Small intestine (tissue), 7 donors: ENCODE measurements around the gene CIB4. TPM values are rescaled to one million over a fixed set of nuclear protein-coding genes. Genes with fewer than 3 reads are reported as not detected.

Experiments
- DNase-seq, 2 donors: peaks; one replicate each; pipeline versions ENCODE4 v3.0.0 to v3.0.0-alpha.2; 2013
- FAIRE-seq: peaks from 2 replicates; lab custom pipeline; 2012; peaks lifted over from hg19 to GRCh38; lab: Jason Lieb, UNC
- H3K27ac ChIP-seq, 3 donors: one replicate each; pipeline ENCODE4 v1.5.1; 2013; ENCODE audit warnings: low read length in 2 of 3, mild to moderate bottlenecking in 2 of 3, control low read depth in 1 of 3, inconsistent platforms in 1 of 3, low read depth in 1 of 3, moderate library complexity in 1 of 3
- H3K27me3 ChIP-seq, 3 donors: one replicate each; pipeline ENCODE4 v1.6.1; 2013; ENCODE audit warnings: low read length in 3 of 3, inconsistent platforms in 1 of 3; ENCODE audit not compliant: control insufficient read depth in 3 of 3, insufficient read depth in 3 of 3
- H3K36me3 ChIP-seq, 3 donors: one replicate each; pipeline ENCODE4 v1.6.1; 2013; ENCODE audit warnings: low read length in 3 of 3, inconsistent platforms in 1 of 3, low read depth in 1 of 3, mild to moderate bottlenecking in 1 of 3, moderate library complexity in 1 of 3; ENCODE audit not compliant: control insufficient read depth in 3 of 3, insufficient read depth in 2 of 3
- H3K4me1 ChIP-seq, 3 donors: one replicate each; pipeline ENCODE4 v1.6.1; 2013; ENCODE audit warnings: low read length in 2 of 3, inconsistent platforms in 1 of 3, low read depth in 1 of 3, mild to moderate bottlenecking in 1 of 3, moderate library complexity in 1 of 3; ENCODE audit not compliant: control insufficient read depth in 3 of 3, insufficient read depth in 2 of 3
- H3K4me3 ChIP-seq, 3 donors: one replicate each; pipeline ENCODE4 v1.5.1; 2013; ENCODE audit warnings: low read length in 3 of 3, control low read depth in 1 of 3, inconsistent platforms in 1 of 3, low read depth in 1 of 3, mild to moderate bottlenecking in 1 of 3, moderate library complexity in 1 of 3
- H3K9me3 ChIP-seq, 2 donors: one replicate each; pipeline ENCODE4 v1.6.1; 2013; ENCODE audit warnings: low read depth in 1 of 2, low read length in 1 of 2; ENCODE audit not compliant: control insufficient read depth in 2 of 2, insufficient read depth in 1 of 2
- WGBS, 3 donors: extraction: QIAGEN DNeasy Blood & Tissue Kit; methylation state at CpG; one replicate each; pipeline ENCODE4 v1.1.7; 2013; 5-methylcytosine and 5-hydroxymethylcytosine counted together
- polyA plus RNA-seq, 4 donors: library from polyadenylated mRNA; stranded (reverse) in 3 of 4; unstranded in 1 of 4; fragments of 200-250 nt in 3 of 4; fragments of 120-200 nt in 1 of 4; gene quantifications; one replicate each; pipeline versions ENCODE4 v1.2.1 to v1.2.3, GENCODE V29; 2013
- donor health status: healthy with polysubstance abuse.
- donor health status: control.
- donor health status: control.
- donor health status: Bipolar disorder and iron deficiency.
- donor health status: healthy.

Gene CIB4
- polyA plus RNA-seq, 4 donors = 0.15 TPM; not detected in 3

GRCh38 chr2:26597197-26597596, 44.0 kb downstream of the CIB4 start:
- no peaks in the 10 kb centered on the region for H3K9me3 ChIP-seq
- no peaks in the 10 kb centered on the region for H3K36me3 ChIP-seq
- H3K27ac ChIP-seq = no peak overlapping the region
- H3K4me3 ChIP-seq = no peak overlapping the region
- H3K27me3 ChIP-seq = peaks cover 0 to 12% (median 7%) of the 10 kb centered on the region in 3 donors
- H3K4me1 ChIP-seq = no peaks in the 10 kb centered on the region
- WGBS, 3 donors = 19 to 39% (median 34%) methylated on average over 2 of the region's 2 CpGs
- FAIRE-seq (no peak), DNase-seq (no peak)

DNA sequence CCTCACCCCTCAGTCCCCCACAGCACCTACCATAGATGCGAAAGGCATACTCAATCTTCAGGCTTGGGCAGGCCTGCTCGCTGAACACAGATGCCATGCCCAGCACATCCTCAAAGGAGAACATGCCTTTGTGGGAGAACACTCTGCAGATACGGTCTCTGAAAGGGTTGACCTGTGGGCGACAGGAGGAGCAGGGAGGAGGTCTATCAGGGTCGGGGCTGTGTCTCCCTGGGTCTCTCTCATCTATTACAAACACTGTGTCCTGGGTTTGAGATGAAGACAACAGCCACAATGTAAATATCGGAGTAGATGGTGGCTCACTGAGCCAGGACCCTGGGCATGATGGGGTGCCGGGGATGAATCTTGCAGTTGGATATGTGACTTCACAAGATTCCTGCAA, 46.0 kb downstream of the CIB4 start:
- WGBS, 3 donors = 76 to 84% (median 77%) methylated on average over 7 of the region's 7 CpGs
- FAIRE-seq = no peak

DNA sequence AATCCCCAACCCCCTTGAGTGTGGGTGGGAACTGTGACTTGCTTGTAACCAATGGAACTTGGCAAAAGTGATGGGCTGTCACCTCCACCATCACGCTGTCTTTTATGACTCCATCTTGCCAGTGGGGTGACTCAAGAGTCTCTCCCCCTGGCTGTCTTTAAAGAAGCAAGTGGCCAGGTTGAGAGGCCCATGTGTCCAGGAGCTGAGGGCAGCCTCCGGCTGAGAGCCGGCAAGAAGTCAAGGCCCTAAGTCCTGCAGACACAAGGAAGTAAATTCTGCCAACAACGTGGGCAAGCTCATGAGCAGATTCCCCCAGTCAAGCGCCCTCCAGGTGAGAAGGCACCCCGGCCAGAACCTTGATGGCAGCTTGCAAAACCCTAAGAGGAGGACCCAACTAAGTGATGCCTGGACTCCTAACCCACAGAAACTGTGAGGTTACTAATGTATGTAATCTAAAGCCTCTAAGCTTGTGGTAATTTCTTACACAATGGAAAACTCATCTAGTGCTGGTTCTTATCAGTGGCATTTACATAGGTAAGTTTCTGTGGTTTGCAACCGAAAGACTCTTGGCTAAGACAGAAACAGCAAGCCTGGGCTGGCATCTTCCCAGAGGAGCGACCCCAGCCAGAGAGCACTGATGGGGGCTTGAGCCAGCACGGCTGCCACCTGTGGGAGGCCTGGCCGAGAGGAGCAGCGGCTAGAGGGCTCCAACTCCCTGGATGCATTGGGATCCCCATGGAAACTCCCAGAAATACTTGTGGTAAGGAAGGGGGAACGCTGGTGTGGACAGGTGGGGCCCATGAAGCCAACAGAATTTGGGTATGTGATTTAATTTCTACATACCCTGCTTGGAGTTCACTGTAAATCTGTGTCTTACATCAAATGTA, 49.3 kb downstream of the CIB4 start:
- WGBS, 3 donors = 74 to 77% (median 76%) methylated on average over 12 of the region's 12 CpGs
- Histone ChIP-seq H3K27ac (no peak overlapping the region), H3K27me3 (peaks cover 0 to 20% (median 0%) of the 10 kb centered on the region in 3 donors), H3K9me3 (no peaks in the 10 kb centered on the region), H3K4me1 (no peaks in the 10 kb centered on the region), H3K36me3 (no peaks in the 10 kb centered on the region), H3K4me3 (no peak overlapping the region)
- no peak for FAIRE-seq
- no peak for DNase-seq

More for the DNA sequence above, 46.0 kb downstream of the CIB4 start:
- H3K27me3 ChIP-seq = peaks cover 0 to 18% (median 7%) of the 10 kb centered on the region in 3 donors
- H3K36me3 ChIP-seq = no peaks in the 10 kb centered on the region
- H3K9me3 ChIP-seq = no peaks in the 10 kb centered on the region
- H3K27ac ChIP-seq = no peak overlapping the region
- DNase-seq = no peak
- no peaks in the 10 kb centered on the region for H3K4me1 ChIP-seq
- H3K4me3 ChIP-seq = no peak overlapping the region

DNA sequence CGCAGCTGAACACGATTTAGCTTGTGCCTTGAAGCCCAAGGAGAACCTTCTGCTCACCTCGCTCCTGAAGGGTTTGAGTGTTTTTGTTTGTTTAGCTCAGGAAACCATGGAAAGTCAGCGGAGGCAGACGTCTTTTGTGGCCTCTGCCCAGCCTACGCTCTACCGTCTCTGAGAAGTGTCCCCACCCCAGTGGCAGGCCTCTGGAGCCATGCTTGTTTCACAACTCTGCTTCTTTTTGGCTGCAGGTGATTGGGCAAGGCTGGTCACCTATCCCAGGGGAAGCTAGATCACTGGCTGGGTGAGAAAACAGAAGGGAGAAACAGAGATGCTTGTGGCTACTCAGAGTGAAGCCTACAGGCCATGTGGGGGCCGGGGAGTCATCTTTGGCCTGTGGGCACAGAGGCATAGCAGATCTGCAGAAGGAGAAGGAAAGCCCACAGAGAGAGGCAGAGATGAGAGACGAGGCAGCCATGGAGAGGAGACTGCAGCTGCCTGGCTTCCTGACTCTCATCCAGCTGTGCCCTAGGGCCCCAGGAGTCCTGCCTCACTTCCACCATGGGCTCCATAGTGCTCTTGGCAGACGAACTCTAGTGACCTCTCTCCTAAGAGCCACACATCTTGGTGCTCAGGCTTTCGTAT, 50.1 kb downstream of the CIB4 start:
- Histone ChIP-seq H3K36me3 (no peaks in the 10 kb centered on the region), H3K4me3 (no peak overlapping the region), H3K4me1 (no peaks in the 10 kb centered on the region), H3K27ac (no peak overlapping the region), H3K9me3 (no peaks in the 10 kb centered on the region), H3K27me3 (peaks cover 0 to 19% (median 0%) of the 10 kb centered on the region in 3 donors)
- 56 to 62% (median 62%) methylated on average over 11 of the region's 11 CpGs for WGBS, 3 donors
- DNase-seq (no peak), FAIRE-seq (no peak)

DNA sequence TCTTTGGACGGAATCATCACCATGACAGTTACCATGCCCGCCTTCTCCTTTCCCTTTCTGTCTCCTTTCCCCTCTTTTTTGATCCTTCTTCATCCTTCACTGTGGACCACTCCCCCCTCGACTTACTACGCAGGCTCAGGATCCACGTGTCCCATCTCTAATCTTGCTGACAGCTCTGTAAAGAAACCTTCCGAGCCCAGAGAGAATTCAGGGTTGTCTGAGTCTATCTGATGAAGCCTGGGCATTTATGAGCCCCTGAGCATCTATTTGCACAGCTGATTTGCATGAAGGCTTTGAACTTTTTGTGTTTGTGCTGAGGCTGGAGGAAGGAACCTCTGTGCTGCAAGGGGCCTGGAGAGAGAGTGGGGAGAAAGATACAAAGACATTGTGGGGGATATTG, 50.7 kb downstream of the CIB4 start:
- no peak for DNase-seq

DNA sequence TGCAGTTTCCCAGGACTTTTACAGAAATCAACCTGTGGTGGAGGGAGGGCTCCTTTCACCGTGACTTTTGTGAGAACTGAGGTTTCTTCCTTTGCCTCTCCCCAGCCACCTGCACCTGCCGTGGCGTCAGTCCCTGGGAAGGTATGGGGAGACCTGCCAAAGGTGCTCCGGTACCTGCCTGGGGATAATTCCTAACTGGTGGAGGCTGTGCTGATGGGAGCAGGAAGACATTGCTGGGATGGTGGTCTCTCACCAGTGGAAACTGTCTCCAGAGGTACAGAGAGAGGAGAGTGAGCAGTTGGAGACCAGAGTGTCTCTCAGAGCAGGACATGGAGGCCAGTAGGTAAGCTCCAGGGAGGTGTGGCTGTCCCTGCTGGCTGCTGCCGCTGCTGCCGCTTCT, 52.6 kb downstream of the CIB4 start:
- FAIRE-seq (no peak), DNase-seq (no peak)
- no peaks in the 10 kb centered on the region for H3K9me3 ChIP-seq
- H3K4me3 ChIP-seq = no peak overlapping the region
- no peaks in the 10 kb centered on the region for H3K36me3 ChIP-seq
- WGBS, 3 donors = 38 to 66% (median 48%) methylated on average over 5 to 6 of the region's 6 CpGs
- no peaks in the 10 kb centered on the region for H3K4me1 ChIP-seq
- peaks cover 0 to 23% (median 6%) of the 10 kb centered on the region in 3 donors for H3K27me3 ChIP-seq
- H3K27ac ChIP-seq = no peak overlapping the region

More for the DNA sequence above, 50.7 kb downstream of the CIB4 start:
- H3K27me3 ChIP-seq = peaks cover 0 to 23% (median 3%) of the 10 kb centered on the region in 3 donors
- H3K4me1 ChIP-seq = no peaks in the 10 kb centered on the region
- H3K9me3 ChIP-seq = no peaks in the 10 kb centered on the region
- H3K4me3 ChIP-seq = no peak overlapping the region
- H3K27ac ChIP-seq = no peak overlapping the region
- WGBS, 3 donors = 34 to 55% (median 53%) methylated on average over 6 of the region's 6 CpGs
- FAIRE-seq = no peak
- H3K36me3 ChIP-seq = no peaks in the 10 kb centered on the region

- WGBS, 3 donors = 48 to 59% (median 57%) methylated on average over 5 of the region's 5 CpGs
- DNase-seq (no peak), FAIRE-seq (no peak)
- Histone ChIP-seq H3K9me3 (no peaks in the 10 kb centered on the region), H3K36me3 (no peaks in the 10 kb centered on the region), H3K27ac (no peak overlapping the region), H3K4me1 (no peaks in the 10 kb centered on the region), H3K4me3 (no peak overlapping the region), H3K27me3 (peaks cover 0 to 23% (median 6%) of the 10 kb centered on the region in 3 donors)
These were observed 53.2 kb downstream of the CIB4 start for GRCh38 chr2:26587994-26588393.

GRCh38 chr2:26585966-26586365, 55.2 kb downstream of the CIB4 start:
- no peaks in the 10 kb centered on the region for H3K4me1 ChIP-seq
- FAIRE-seq = no peak
- no peak overlapping the region for H3K4me3 ChIP-seq
- H3K27ac ChIP-seq = no peak overlapping the region
- WGBS, 3 donors = 56 to 70% (median 58%) methylated on average over 10 of the region's 10 CpGs
- DNase-seq = no peak
- no peaks in the 10 kb centered on the region for H3K9me3 ChIP-seq
- H3K27me3 ChIP-seq = peaks cover 0 to 20% (median 6%) of the 10 kb centered on the region in 3 donors
- no peaks in the 10 kb centered on the region for H3K36me3 ChIP-seq
